GM21526 (cell line): Measurements from ENCODE around the gene KCNIP4.
"Not testable (repeated sequence)": the region's sequence is repeated elsewhere in the genome, so short reads cannot be mapped to it uniquely, and the experiment has no call there.

Source experiments
- ATAC-seq: cut with Tn5 transposase; IDR thresholded peaks from one replicate; pipeline ENCODE4 v1.9.1; 2021; ENCODE audit warnings: moderate library complexity; ENCODE audit not compliant: unreplicated experiment, low FRiP score

The KCNIP4 gene

DNA sequence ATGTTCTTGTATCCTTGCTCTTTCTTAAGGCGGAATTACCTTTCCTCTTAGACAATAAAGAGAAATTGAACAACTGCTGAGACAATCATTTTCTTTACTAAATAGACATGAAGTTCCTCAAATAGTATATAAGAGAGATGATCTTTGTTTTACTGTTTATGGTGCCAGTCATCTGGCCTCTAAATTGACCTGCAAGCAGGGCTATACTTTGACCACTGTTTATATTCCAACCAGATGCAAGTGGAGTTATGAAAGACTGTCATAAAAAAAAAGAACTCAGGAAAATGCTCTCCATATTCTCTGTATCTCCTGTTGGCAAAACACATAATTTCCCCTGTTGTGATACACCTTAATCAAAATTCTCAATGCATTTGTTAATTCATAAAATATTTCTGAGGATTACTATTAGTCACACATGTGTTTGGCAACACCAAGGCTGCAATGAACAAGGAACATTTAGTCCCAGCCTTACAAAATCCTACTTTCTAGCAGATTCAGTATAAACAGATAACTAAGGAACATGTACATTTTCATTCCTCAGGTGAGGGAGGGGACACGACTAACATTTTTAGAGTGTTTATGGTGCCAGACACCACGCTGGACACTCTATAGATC is 562.3 kb downstream of the KCNIP4 start:
- ATAC-seq, result no peak

DNA sequence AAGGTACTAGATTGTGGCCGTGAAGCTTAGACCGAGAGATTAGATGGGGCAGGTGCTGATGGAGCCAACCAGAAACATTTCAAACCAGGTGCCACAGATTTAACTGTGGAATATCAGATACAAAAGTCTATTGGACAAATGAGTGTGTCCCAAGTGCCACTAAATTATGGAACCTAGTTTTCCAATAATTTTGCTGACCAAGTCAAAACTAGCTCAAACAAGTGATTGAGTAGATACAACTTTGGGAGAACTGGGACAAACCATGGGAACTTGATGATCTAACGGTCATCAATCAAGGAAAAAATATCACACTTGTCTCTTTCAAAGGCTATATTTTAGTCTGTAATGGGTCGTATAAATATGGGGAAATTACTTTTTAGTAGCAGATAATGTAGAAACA is 562.9 kb downstream of the KCNIP4 start:
- no peak for ATAC-seq

DNA sequence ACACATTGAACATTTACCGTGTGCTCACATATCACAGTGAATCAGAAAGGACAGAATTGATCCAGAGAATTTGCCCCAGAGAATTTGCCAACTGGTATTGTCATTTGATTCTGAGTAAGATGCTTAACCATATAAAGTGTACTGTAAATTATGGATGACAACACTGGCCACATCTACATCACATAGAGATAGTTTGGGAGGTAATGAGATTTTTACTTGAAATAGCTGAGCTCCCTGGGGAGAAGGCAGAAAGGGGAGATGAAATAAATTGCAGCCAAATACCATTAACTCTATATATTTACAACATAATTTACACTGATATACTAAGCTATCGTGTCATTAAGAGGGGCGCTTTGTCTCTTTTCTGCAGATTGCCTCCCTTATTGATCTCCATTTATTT is 564.0 kb downstream of the KCNIP4 start:
- ATAC-seq, result no peak

DNA sequence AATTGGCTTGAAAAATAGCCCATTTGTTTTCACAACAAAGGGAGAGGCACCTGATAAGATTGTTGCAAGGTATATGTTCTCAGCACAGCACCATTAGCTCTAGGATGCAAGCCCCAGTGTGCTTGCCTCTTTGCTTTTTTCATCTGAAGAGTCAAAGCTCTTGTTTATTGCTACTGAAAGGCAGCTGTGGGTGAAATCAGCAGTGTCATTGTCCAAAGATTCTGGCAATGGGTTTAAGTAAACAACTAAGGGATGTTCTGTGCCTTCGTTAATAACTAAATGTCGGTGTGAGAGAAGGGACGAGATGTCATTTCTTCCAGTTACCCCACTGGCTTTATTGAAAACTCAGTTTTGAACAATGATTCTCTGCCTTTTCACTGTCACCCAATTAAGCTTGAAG is 567.7 kb downstream of the KCNIP4 start:
- ATAC-seq, result no peak

DNA sequence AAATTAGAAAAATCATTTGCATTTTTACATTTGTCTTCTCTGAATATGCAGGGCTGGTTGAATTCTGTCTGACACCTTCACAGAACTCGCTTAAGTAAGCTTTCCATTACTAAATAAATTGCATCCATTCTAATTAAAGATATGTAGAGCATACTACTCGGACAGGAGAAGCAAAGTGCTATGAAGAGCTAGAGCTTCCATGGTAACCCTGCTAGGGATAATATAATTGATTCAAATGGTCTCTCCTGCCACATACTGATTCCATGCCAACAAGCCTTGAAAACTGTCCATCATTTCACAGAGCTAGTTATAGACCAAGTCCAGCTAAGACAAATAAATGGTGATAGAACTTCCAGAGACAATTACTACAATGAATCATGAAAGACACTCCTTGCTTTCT is 571.5 kb downstream of the KCNIP4 start:
- ATAC-seq, result no peak

DNA sequence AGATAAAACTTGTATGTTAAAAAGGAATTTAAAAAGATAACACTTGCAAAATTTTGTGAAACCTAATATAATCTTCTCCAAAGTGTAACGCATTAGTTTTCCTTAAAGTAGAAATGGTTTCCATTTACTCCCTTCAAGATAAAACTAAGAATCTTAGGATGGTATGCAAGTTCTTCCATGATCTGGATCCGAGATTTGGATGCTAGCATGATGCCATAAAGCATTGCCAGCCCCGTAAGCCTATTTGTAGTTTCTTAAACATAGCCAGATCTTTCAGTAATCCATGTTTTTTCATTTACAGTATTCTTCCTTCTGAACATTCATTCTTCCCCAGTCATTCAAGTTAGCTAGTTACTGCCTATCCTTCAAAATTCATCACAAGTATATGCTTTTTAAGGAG is 572.4 kb downstream of the KCNIP4 start:
- no peak for ATAC-seq

DNA sequence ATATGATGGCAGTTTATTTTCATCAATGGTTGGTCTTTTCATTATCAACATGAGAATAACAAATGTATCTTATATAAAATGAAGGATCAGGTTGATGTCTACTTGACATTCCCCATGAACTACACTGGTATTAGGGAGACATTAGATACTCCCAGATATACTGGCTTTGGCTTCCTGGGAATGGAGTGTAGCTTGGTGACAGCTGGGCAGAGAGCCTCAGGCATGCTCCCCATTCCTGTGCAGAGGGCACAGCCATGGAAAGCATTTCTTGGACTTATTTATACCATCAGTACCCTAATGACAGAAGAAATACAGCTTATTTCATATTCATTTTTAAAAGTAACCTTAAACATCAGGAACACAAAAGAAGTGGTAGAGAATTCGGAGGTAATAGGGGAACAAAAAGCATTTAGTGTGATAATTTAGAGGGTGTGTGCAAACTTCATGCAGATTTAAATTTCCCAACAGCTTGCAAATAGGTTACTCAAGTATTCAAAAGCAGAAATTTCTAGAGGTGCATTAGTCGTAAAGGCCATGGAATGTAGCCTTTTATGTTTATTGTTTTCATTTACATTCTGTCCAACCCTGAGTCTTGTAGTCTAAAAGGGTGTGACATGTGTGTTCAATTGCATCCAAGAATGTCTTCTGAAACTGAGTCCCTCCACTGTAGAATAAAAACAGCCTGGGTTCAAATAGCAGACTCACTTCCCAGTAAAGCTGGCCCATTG is 573.8 kb downstream of the KCNIP4 start:
- no peak for ATAC-seq

DNA sequence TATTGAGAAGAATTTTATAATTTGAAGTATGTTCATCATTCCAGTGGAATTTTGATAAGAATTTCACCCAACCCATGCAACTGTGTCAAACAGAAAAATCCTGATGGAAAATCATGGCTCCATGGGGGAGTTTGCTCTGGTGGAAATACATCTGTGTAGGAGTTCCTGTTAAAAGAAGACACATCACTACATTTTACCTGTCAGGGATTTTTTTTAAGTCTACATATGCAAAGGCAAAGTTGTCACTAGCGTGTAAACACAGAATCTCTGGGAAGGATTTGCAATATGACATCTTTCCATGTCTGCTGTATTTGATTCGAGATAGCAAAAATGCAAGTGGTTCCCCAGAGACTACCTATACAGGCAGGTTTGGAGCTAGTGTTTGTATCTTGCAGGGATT is 581.0 kb downstream of the KCNIP4 start:
- no peak for ATAC-seq

DNA sequence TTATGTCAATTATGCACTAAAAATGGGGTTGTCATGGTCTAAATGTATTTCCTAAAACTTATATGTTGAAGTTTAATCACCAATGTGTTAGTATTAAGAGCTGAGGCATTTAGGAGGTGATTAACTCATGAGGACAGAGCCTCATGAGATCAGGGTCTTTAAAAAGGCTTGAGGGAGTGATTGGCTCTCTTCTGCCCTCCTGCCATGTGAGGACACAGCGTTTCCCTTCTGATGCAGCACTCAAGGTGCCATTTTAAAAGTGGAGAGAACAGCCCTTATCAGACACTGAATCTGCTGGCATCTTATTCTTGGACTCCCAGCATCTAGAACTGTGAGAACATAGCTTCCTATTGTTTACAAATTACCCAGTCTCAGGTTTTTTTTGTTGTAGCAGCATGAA is 581.7 kb downstream of the KCNIP4 start:
- ATAC-seq, result no peak

DNA sequence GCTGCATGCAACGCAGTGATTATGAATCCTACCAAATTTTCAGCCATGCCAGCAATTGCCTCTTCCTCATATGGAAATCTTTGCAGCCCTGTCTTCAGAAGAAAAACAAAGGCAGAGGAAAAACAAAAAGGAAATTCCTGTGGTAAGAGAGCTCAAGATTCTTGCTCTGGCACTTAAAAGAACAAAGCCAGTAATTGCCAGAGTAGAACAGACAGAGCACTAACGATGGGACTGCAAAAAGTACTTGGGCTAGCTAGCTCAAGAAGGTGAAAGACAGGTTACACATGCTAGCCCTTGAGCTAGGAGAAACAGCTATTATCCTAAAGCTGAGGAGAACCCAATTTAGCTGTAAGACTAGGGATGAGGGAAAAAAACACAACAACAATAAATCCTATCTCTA is 582.3 kb downstream of the KCNIP4 start:
- no peak for ATAC-seq

DNA sequence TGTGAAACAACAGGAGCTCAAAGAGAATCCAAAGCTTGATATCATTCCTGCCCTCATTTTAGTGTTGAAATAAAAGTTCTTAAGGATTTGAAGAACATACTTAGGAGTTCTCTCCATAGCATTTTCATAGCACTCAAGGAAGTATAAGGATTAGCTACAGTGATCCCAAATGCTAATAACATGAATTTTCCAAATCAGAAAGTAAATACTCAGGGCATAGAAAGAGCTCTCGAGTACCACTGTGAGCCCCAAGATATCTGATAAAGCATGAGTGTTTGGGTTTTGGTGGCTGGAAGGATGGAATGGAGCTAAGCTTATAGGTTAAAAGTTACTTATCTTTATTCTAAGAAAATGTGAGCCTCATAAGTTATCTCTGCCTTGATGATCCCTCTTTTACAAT is 584.9 kb downstream of the KCNIP4 start:
- no peak for ATAC-seq

DNA sequence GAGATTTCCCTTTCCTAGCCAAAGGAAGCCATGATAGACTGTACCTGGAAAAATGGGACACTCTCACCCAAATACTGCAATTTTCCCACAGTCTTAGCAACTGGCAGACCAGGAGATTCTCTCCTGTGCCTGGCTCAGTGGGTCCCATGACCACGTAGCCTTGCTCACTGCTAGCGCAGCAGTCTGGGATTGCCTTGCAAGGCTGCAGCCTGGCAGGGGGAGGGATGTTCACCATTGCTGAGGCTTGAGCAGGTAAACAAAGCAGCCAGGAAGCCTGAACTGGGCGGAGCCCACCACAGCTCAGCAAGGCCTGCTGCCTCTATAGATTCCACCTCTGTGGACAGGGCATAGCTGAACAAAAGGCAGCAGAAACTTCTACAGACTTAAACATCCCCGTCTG is 596.2 kb downstream of the KCNIP4 start:
- ATAC-seq, result not testable (repeated sequence)

DNA sequence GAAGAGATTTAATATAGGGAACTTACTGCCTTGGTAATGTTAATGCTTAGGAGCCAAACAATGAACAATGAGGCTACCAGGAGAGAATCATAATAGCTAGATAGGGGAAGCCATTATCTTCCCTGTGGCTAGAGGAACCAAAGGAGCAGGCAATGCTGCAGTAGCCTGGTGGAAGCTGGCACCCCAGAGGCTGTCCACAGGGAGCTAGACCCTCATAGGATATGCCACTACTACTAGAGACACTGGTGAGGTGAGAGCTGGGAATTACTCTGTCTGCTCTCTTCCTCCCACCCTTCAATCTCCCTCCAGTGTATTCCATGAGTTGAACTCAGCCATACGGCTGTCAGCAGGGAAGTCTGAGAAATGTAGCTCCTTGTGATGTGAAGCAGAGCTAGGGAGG is 601.4 kb downstream of the KCNIP4 start:
- no peak for ATAC-seq

DNA sequence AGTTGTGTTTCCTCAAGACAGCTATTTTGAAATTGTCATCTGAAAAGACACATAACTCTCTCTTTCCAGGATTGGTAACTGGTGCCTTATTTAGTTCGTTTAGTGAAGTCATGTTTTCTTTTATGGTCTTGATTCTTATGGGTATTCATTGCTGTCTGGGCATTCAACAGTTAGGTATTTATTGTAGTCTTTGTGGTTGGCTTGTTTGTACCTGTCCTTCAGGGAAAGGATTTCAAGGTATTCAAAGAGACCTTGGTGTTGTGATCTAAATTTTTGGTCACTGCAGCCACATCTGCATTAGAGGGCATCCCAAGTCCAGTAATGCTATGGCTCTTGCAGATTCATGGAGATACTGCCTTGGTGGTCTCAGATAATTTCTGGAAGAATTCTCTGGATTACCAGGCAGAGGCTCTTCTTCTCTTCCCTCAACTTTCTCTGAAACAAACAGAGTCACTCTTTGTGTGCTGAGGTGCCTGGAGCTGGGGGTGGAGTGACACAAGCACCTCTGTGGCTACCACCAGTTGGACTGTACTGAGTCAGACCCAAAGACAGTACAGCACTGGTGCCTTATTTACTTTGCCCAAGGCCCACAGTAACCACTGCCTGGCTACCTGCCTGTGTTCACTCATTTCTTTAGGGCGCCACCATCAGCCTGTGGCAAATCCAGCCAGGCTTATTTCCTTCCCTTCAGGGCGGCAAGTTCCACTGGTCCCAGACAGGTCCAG is 620.4 kb downstream of the KCNIP4 start:
- no peak for ATAC-seq

DNA sequence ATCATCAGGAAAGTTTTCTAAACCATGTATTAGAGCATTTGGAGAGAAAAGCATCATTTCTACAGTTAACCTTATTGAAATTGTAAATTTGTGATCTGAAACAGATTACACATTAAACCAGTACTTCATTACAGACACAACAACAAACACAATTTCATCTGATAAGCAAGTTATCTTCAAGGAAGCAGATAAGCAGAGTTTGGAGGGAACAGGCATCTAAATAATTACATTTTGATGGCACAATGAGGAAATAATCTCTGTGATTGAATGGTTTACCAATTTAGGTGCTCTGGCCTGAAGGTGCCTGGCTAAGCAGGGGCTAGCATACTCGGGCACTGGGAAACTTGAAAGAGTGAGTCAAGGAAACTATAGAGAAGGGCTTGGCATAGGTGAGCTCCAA is 628.5 kb downstream of the KCNIP4 start:
- no peak for ATAC-seq

DNA sequence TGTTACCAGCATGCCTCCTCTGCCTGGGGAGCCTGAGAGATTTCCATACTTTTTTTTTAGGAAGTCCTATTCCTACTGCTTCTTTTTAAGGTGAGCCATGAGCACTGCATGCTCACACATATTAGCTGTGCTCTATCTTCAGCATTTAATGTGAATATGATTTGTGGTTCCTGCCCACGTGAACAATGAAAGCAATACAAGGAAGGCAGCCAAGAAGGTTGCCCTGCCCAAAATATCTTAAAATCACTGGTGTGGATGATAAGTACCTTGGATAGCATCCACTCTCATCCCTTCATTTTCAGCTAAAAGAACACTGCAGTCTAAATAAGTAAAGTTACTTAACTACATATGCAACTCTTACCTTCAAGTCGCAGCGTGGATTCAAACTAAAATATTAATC is 640.9 kb downstream of the KCNIP4 start:
- ATAC-seq, result no peak

DNA sequence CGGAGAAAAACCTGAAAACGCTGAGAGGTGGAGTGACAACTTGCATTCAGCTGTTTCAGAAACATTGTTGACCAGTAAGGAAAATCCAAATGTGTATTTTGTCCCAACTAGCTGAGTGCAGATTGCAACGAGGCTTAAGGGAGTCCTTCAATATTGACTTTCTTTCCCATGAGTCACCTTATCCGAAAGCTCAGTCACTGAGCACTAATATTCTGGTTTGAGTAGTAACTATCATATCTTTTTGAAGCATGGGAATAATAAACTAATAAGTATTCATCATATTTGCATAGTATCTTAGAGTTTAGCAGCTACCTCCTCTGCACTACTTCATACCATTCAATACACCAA is 644.1 kb downstream of the KCNIP4 start:
- no peak for ATAC-seq

DNA sequence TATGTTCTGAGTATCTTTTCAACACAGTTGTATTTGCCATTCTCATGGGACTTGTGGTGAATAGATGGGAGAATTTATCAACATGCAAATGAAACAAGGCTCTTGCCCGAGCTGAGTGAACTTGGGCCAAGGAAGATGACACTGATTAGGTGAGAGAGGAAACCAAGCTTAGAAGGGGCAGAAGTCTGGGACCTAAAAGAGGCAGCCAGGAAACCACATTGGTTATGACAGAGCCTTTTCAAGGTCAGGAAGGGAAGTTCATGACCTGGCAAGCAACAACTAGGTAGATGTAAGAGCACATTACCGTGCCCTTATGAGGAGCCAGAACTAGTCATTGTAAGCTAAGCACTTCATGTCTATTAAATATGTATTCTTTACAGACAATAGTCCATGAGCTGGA is 658.0 kb downstream of the KCNIP4 start:
- no peak for ATAC-seq

DNA sequence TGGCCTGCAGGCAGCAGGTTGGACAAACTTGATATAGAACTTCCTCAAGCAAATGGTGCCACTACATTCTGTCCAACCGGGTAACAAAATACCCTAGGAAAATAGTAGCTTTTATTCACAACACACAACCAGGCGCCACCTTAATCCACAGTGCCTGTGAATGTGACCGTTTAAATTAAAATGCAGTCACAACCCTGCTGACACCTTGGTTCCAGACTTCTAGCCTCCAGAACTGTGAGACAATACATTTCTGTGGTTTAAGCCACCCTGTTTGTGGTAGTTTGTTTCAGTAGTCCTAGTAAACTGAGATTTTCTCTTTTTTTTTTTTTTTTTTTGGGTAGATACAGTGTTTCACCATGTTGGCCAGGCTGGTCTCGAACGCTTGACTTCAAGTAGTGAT is 672.5 kb downstream of the KCNIP4 start:
- ATAC-seq, result no peak

DNA sequence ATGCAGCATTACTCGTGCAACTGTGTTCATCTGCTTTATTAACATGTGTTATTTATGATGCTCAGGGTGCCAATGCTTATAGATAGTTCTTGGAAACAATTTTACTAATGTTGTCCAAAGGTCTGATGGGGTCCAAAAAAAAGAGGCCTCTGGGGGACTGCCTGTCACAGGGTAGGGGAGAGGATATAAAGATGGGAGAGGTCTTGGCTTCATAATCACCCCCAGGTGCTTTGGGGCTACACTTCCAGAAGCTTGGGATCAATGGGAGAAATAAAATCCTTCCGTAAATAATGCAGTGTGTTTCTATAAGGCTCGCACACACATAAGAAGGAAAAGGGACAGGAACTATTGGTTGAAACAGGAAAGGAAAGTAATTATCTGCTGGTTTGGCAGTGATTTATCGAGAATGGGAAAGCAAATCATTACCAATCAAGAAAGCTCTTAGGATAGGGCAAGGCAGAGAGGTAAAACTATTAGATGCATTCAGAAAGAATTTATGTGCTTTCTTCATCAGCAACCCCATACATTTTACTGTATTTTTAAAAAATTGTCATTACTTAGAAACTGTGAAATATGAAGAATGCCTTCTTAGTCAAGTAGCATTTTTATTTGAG is 677.0 kb downstream of the KCNIP4 start:
- ATAC-seq, result no peak

DNA sequence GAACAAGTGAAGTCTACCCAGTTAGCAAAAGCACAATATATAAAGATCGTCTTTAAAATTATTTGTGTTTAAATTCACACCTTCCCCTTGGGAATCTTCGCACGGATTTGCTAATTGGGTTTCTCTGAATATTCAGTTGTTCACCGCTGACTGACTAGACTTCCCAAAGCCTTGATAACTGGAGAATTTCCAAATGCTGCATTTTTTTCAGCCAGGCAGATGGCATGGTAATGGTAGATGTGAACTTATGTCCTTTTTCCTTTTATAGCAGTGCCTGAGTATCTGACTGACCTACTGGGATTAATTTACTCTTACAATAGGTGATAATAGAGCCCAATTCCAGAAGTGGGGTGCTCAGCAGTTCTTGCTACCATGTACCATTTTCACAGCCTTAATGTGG is 700.2 kb downstream of the KCNIP4 start:
- ATAC-seq, result no peak

DNA sequence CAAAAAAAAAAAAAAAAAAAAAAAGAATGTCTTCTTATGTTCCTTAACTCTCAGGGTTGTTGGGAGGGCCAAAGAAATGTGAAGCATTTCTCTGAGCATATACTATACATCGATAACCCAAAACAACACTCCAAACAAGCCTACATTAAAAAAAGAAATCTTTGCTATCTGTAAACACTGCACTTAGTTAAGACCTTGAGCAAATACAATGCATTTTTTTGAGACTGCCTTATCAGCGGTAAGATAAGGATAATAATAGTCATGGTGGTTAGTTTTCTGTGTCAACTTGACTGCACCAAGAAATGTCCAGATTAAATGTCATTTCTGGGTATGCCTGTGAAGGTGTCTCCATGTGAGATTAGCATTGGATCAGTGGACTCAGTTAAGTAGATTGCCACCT is 706.4 kb downstream of the KCNIP4 start:
- no peak for ATAC-seq
